Measurements from ENCODE around the gene FUT7. TPM values are rescaled to one million over a fixed set of nuclear protein-coding genes. Genes with fewer than 3 reads are reported as not detected.
"Not testable (repeated sequence)": the region's sequence is repeated elsewhere in the genome, so short reads cannot be mapped to it uniquely, and the experiment has no call there.

The FUT7 gene
- total and polyA plus RNA-seq, 2 experiments from 2014 or later = not detected

DNA sequence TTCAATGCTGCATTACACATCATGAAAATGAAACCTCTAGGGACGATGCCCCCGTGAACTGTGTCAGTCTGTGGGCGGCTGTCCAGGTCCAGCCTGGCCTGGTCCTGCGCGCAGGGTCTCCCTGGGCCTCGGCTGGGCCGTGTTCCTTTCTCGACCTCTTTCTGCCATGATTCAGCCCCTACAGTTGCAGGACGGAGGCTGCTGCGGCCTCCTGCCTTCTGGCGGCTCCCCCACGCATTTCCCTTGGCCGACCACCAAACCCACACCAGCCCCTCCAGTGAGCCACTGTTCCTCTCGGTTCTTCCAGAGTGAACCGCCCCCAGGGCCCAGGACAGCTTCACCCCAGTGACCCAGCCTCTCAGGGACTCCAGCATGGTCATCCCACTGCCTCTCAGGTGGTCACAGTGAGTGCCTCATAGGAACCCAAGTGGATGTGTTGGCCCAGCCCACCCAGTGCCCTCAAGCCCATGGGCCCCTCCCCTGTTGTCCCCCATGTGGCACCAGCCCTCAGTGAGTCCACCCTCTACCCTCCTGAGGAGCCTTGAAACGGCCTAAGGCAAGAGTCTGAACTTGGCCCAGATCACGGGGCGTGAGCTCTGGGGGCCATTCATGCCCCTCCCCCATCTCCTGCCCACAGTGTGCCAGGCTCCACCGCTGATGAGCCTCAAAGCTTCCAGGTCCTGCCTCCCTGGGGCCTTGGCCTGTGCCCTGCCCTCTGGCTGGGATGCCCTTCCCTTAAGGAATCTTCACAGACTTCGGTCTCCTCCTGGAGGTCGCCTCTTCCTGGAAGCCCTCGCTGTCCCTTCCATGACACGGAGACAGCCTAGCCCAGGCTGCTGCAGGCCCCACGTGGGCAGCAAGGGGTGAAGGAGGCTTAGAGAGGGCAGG is 25.5 kb downstream of the FUT7 start:
- Histone ChIP-seq H3K27ac (no peak overlapping the region), H3K4me3 (no peak overlapping the region), H3K9me3 (ENCODE audit: low read depth) (no peaks in the 10 kb centered on the region), H3K27me3 (no peaks in the 10 kb centered on the region), H3K36me3 (no peaks in the 10 kb centered on the region), H3K4me1 (ENCODE audit: low read depth) (no peaks in the 10 kb centered on the region)
- DNase-seq (ENCODE audit: low read depth in 1 of 2, low spot score in 1 of 2) = peak in 1 of 2 donors; percentile 73
- TF ChIP-seq, protein P1, sequence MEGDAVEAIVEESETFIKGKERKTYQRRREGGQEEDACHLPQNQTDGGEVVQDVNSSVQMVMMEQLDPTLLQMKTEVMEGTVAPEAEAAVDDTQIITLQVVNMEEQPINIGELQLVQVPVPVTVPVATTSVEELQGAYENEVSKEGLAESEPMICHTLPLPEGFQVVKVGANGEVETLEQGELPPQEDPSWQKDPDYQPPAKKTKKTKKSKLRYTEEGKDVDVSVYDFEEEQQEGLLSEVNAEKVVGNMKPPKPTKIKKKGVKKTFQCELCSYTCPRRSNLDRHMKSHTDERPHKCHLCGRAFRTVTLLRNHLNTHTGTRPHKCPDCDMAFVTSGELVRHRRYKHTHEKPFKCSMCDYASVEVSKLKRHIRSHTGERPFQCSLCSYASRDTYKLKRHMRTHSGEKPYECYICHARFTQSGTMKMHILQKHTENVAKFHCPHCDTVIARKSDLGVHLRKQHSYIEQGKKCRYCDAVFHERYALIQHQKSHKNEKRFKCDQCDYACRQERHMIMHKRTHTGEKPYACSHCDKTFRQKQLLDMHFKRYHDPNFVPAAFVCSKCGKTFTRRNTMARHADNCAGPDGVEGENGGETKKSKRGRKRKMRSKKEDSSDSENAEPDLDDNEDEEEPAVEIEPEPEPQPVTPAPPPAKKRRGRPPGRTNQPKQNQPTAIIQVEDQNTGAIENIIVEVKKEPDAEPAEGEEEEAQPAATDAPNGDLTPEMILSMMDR (IDR thresholded peaks at IDR 0.05; ENCODE audit: low read depth, low read length) = no peak

DNA sequence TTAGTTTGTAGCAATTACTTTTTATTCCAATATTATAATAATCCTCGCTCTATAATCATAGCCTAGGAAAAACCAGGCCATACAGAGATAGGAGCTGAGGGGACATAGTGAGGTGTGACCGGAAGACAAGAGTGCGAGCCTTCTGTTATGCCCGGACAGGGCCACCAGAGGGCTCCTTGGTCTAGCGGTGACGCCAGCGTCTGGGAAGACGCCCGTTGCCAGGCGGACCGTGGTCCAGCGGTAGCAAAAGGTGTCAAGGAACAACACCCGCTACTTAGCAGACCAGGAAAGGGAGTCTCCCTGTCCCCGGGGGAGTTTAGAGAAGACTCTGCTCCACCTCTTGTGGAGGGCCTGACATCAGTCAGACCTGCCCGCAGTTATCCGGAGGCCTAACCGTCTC is 27.6 kb downstream of the FUT7 start:
- H3K36me3 ChIP-seq; H3K4me3 ChIP-seq; H3K4me1 ChIP-seq (ENCODE audit: low read depth); H3K27me3 ChIP-seq; DNase-seq (ENCODE audit: low read depth in 1 of 2, low spot score in 1 of 2); H3K9me3 ChIP-seq (ENCODE audit: low read depth); H3K27ac ChIP-seq: not testable (repeated sequence)
- TF ChIP-seq, protein P1 (IDR thresholded peaks at IDR 0.05; ENCODE audit: low read depth, low read length) = peak; percentile 44

DNA sequence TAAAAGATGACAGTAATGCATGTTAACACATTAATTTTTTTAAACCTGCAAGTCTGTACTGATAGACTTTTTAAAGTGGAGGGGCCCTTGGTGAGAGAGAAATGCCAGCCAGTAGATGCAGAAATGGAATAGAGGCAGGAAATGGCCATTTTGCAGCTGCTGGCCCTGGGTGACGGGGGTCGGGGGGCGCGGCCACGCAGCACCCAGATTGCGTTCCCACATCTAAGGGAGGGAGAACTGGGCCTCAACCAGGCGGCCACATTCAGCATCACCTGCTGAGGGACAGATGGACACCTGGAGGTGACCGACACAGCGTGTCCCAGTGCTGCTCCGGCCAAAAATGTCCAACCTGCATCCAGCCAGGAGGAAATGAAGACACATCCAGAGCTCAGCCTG is 29.2 kb downstream of the FUT7 start:
- no peaks in the 10 kb centered on the region for H3K4me1 ChIP-seq (ENCODE audit: low read depth)
- H3K9me3 ChIP-seq (ENCODE audit: low read depth) = no peaks in the 10 kb centered on the region
- no peak overlapping the region for H3K4me3 ChIP-seq
- peaks cover 3% of the 10 kb centered on the region for H3K27me3 ChIP-seq
- H3K36me3 ChIP-seq = no peaks in the 10 kb centered on the region
- TF ChIP-seq, protein P1 (IDR thresholded peaks at IDR 0.05; ENCODE audit: low read depth, low read length) = no peak
- no peak overlapping the region for H3K27ac ChIP-seq
- DNase-seq (ENCODE audit: low read depth in 1 of 2, low spot score in 1 of 2) = no peak

DNA sequence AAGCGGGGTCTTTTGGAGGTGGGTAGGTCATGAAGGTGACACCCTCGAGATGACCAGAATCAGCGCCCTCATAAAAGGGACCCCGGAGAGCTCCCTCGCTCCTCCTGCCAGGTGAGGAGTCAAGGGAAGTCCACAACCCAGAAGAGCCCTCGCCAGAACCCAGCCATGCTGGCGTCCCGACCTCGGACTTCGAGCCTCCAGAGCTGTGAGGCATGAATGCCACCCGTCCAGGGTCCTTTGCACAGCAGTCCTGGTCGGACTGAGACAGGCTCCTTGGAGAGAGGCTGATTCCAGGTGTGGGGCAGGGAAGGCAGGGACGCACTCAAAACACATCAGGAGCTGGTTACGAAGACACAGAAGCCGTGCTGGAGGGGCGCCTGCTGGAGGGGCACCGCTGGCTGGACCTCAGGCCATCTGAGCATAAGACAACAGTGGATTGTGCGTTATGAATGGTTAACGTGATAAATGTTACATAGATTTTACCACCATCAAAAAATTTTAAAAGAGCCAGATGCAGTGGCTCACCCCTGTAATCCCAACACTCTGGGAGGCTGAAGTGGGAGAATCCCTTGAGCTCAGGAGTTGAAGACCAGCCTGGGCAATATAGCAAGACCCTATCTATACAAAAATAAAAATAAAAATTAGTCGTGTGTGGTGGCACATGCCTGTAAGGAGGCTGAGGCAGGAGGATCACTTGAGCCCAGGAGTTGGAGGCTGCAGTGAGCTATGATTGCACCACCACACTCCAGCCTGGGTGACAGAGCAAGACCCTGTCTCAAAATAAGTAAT is 29.8 kb downstream of the FUT7 start:
- Histone ChIP-seq H3K4me3 (no peak overlapping the region), H3K9me3 (ENCODE audit: low read depth) (no peaks in the 10 kb centered on the region), H3K36me3 (no peaks in the 10 kb centered on the region), H3K27me3 (peaks cover 5% of the 10 kb centered on the region), H3K27ac (no peak overlapping the region), H3K4me1 (ENCODE audit: low read depth) (no peaks in the 10 kb centered on the region)
- TF ChIP-seq, protein P1 (IDR thresholded peaks at IDR 0.05; ENCODE audit: low read depth, low read length) = no peak
- no peak for DNase-seq (ENCODE audit: low read depth in 1 of 2, low spot score in 1 of 2)

DNA sequence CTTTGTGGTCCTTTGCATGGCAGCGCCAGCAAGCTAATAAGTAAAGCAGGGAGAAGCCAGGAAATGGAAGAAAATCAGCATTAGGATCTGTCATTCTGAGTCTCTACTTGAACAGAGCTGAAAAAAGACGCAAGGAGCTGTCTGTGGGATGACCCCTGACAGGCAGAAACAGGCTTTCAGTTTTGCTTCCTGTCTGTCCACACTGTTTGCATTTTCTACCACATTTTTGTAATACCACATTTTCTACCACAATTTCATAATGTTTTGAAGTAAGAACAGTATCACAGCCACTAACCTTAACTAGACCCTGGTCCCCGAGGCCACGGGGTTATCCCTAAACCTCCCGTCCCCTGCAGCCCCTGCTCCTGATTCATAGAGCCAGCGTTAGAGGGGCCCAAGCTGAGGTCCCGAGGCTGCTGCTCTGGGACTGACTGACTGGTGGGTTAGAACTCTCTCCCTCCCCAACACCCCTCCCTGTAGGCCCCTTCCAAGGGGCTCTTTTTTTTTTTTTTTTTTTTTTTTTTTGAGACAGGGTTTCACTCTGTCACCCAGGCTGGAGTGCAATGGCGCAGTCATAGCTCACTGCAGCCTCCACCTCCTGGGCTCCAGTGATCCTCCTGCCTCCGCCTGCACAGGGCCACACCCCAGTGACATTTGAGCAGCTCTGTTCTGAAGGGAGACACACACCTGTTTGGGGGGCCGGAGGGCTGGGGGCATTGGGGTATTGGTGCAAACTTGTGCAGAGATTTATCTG is 31.5 kb downstream of the FUT7 start:
- H3K36me3 ChIP-seq = no peaks in the 10 kb centered on the region
- H3K27ac ChIP-seq = no peak overlapping the region
- peaks cover 20% of the 10 kb centered on the region for H3K27me3 ChIP-seq
- H3K4me3 ChIP-seq = no peak overlapping the region
- peak in 1 of 2 donors; percentile 74 for DNase-seq (ENCODE audit: low read depth in 1 of 2, low spot score in 1 of 2)
- H3K9me3 ChIP-seq (ENCODE audit: low read depth) = no peaks in the 10 kb centered on the region
- H3K4me1 ChIP-seq (ENCODE audit: low read depth) = no peaks in the 10 kb centered on the region
- TF ChIP-seq, protein P1 (IDR thresholded peaks at IDR 0.05; ENCODE audit: low read depth, low read length) = no peak

All from cardiac muscle cell (in vitro differentiated cells and primary cell).